RWPE1 (cell line): Measurements from ENCODE around the gene SLC32A1.

Source experiments
- CTCF ChIA-PET: fragments of 350-600 bp; sonication (Branson Sonifier 250); formaldehyde crosslinking; extraction: SDS; loops from one replicate; lab custom pipeline; 2021; lab: Yijun Ruan, JAX
- POLR2A ChIA-PET: fragments of 400-600 bp; formaldehyde crosslinking; extraction: SDS; loops from one replicate; lab custom pipeline; 2020; ENCODE audit warnings: antibody characterized with exemption; ENCODE audit not compliant: low non-redundant PET; lab: Yijun Ruan, JAX
- DNase-seq: peaks from one replicate; pipeline ENCODE4 v3.0.0; 2012; ENCODE audit warnings: low spot score
- H3K27ac ChIP-seq: fragments of 450-650 bp; 2 replicates; pipeline ENCODE4 v1.5.1; 2017
- CTCF ChIP-seq: fragments of 450-650 bp; conservative IDR thresholded peaks from 2 replicates; pipeline ENCODE4 v1.5.1; 2017; ENCODE audit warnings: low read depth, mild to moderate bottlenecking

Gene SLC32A1

GRCh38 chr20:38774167-38774566 is 49.9 kb downstream of the SLC32A1 start:
- ChIA-PET CTCF (no interaction called here), POLR2A (no interaction called here)
- no peak for TF ChIP-seq CTCF
- DNase-seq = no peak
- no peak overlapping the region for H3K27ac ChIP-seq

- POLR2A ChIA-PET = no interaction called here
- no peak overlapping the region for H3K27ac ChIP-seq
- TF ChIP-seq CTCF = no peak
- DNase-seq = no peak
- CTCF ChIA-PET = interaction anchor here (0.6 kb wide), 1 partner anchor 23 kb away, joined by 4 read pairs; no protein-coding TSS in a partner anchor
Observed at GRCh38 chr20:38776363-38776762, 52.1 kb downstream of the SLC32A1 start.
